Stimulated activated CD8-positive, alpha-beta memory T cell treated with anti-CD3 and anti-CD28 coated beads, Interleukin-7, amount 100 ng/mL, for 24 hours (primary cell): ENCODE data around the gene RAB3A.
A peak's percentile ranks its signal among the peaks of the same experiment; 100 is the strongest.
"Not testable (repeated sequence)": the region's sequence is repeated elsewhere in the genome, so short reads cannot be mapped to it uniquely, and the experiment has no call there.

ENCODE experiments used
- DNase-seq: peaks from one replicate; pipeline ENCODE4 v3.0.0-alpha.2; 2020; ENCODE audit warnings: low read depth

Gene RAB3A

GRCh38 chr19:18223860-18224524 is 20.1 kb upstream of the RAB3A start:
- no peak for DNase-seq

GRCh38 chr19:18221815-18222725 is 18.2 kb upstream of the RAB3A start:
- DNase-seq, result no peak

GRCh38 chr19:18220632-18221275 is 16.9 kb upstream of the RAB3A start:
- DNase-seq, result no peak

- DNase-seq, result no peak
Observed at GRCh38 chr19:18219911-18220631, 16.2 kb upstream of the RAB3A start.

GRCh38 chr19:18218600-18218999 is 14.8 kb upstream of the RAB3A start:
- no peak for DNase-seq

GRCh38 chr19:18218159-18218558 is 14.3 kb upstream of the RAB3A start:
- DNase-seq, result no peak

- no peak for DNase-seq
Observed at GRCh38 chr19:18216789-18217188, 12.9 kb upstream of the RAB3A start.

GRCh38 chr19:18214779-18215433 is 11.1 kb upstream of the RAB3A start:
- no peak for DNase-seq

- DNase-seq, result no peak
Observed at GRCh38 chr19:18211683-18212082, 7.8 kb upstream of the RAB3A start.

- not testable (repeated sequence) for DNase-seq
Observed at GRCh38 chr19:18209912-18210311, 6.1 kb upstream of the RAB3A start.

- peak; percentile 27 for DNase-seq
Observed at GRCh38 chr19:18208098-18208951, 4.5 kb upstream of the RAB3A start.

GRCh38 chr19:18206018-18206417 is 2.2 kb upstream of the RAB3A start:
- DNase-seq, result no peak

GRCh38 chr19:18205200-18205892 is 1.5 kb upstream of the RAB3A start:
- no peak for DNase-seq

GRCh38 chr19:18204394-18205199 is 755 bp upstream of the RAB3A start:
- no peak for DNase-seq

GRCh38 chr19:18203408-18203862 is 407 bp downstream of the RAB3A start:
- DNase-seq, result no peak

- no peak for DNase-seq
Observed at GRCh38 chr19:18202778-18203407, 949 bp downstream of the RAB3A start.

GRCh38 chr19:18202397-18202777 is 1.5 kb downstream of the RAB3A start:
- DNase-seq, result no peak

- DNase-seq, result no peak
Observed at GRCh38 chr19:18198374-18198773, 5.5 kb downstream of the RAB3A start.

GRCh38 chr19:18197941-18198340 is 5.9 kb downstream of the RAB3A start:
- DNase-seq, result no peak
